Measurements from ENCODE around the gene ZNF12. TPM values are rescaled to one million over a fixed set of nuclear protein-coding genes. Genes with fewer than 3 reads are reported as not detected.

The ZNF12 gene
- total RNA-seq, 2 experiments from 2014 or later, result 22.4 to 23.2 TPM

- ChIA-PET POLR2A (no interaction called here), CTCF (no interaction called here)
- Mint-ChIP-seq H3K4me3 (no peak overlapping the region), H3K27ac (no peak overlapping the region), H3K27me3 (no peaks in the 10 kb centered on the region), H3K4me1 (peaks cover 13% of the 10 kb centered on the region), H3K9me3 (ENCODE audit: low read depth) (no peaks in the 10 kb centered on the region), H3K36me3 (ENCODE audit: low read depth) (peaks cover 57% of the 10 kb centered on the region)
- DNase-seq (no peak), ATAC-seq (no peak)
- intact Hi-C loops (cut with DNase I, micrococcal nuclease), result no loop called here
Measured at GRCh38 chr7:6643915-6644625, 62.7 kb downstream of the ZNF12 start.

GRCh38 chr7:6642861-6643640 is 63.7 kb downstream of the ZNF12 start:
- intact Hi-C loops (cut with DNase I, micrococcal nuclease), result no loop called here
- Mint-ChIP-seq H3K36me3 (ENCODE audit: low read depth) (peaks cover 56% of the 10 kb centered on the region), H3K9me3 (ENCODE audit: low read depth) (no peaks in the 10 kb centered on the region), H3K4me3 (no peak overlapping the region), H3K4me1 (peaks cover 23% of the 10 kb centered on the region), H3K27ac (no peak overlapping the region), H3K27me3 (no peaks in the 10 kb centered on the region)
- ATAC-seq, result no peak
- ChIA-PET CTCF (no interaction called here), POLR2A (no interaction called here)
- DNase-seq, result no peak

GRCh38 chr7:6642239-6642839 is 64.4 kb downstream of the ZNF12 start:
- H3K27ac Mint-ChIP-seq, result no peak overlapping the region
- peaks cover 53% of the 10 kb centered on the region for H3K36me3 Mint-ChIP-seq (ENCODE audit: low read depth)
- intact Hi-C loops (cut with DNase I, micrococcal nuclease), result no loop called here
- no peak overlapping the region for H3K4me3 Mint-ChIP-seq
- no peaks in the 10 kb centered on the region for H3K27me3 Mint-ChIP-seq
- no peak for ATAC-seq
- no peak for DNase-seq
- H3K9me3 Mint-ChIP-seq (ENCODE audit: low read depth), result no peaks in the 10 kb centered on the region
- CTCF ChIA-PET, result no interaction called here
- peaks cover 26% of the 10 kb centered on the region for H3K4me1 Mint-ChIP-seq
- POLR2A ChIA-PET, result no interaction called here

GRCh38 chr7:6641305-6642035 is 65.3 kb downstream of the ZNF12 start:
- H3K27me3 Mint-ChIP-seq, result no peaks in the 10 kb centered on the region
- peaks cover 26% of the 10 kb centered on the region for H3K4me1 Mint-ChIP-seq
- H3K4me3 Mint-ChIP-seq, result no peak overlapping the region
- ATAC-seq (no peak), DNase-seq (no peak)
- ChIA-PET POLR2A (no interaction called here), CTCF (interaction anchor here (0.5 to 0.7 kb wide), 2 partner anchors 18 to 114 kb away, joined by 3 read pairs; no protein-coding TSS in a partner anchor)
- no peak overlapping the region for H3K27ac Mint-ChIP-seq
- H3K36me3 Mint-ChIP-seq (ENCODE audit: low read depth), result peaks cover 47% of the 10 kb centered on the region
- no peaks in the 10 kb centered on the region for H3K9me3 Mint-ChIP-seq (ENCODE audit: low read depth)
- intact Hi-C loops (cut with DNase I, micrococcal nuclease), result no loop called here

GRCh38 chr7:6640246-6640721 is 66.5 kb downstream of the ZNF12 start:
- H3K9me3 Mint-ChIP-seq (ENCODE audit: low read depth), result no peaks in the 10 kb centered on the region
- ChIA-PET CTCF (no interaction called here), POLR2A (no interaction called here)
- H3K27me3 Mint-ChIP-seq, result no peaks in the 10 kb centered on the region
- ATAC-seq (peak; percentile 48), DNase-seq (peak; percentile 68)
- intact Hi-C loops (cut with DNase I, micrococcal nuclease), result no loop called here
- peaks cover 26% of the 10 kb centered on the region for H3K4me1 Mint-ChIP-seq
- H3K27ac Mint-ChIP-seq, result peak overlapping the region; percentile 75
- H3K36me3 Mint-ChIP-seq (ENCODE audit: low read depth), result peaks cover 40% of the 10 kb centered on the region
- no peak overlapping the region for H3K4me3 Mint-ChIP-seq

GRCh38 chr7:6639627-6640026 is 67.1 kb downstream of the ZNF12 start:
- Mint-ChIP-seq H3K27me3 (no peaks in the 10 kb centered on the region), H3K4me3 (no peak overlapping the region), H3K27ac (peak overlapping the region; percentile 75), H3K4me1 (peaks cover 26% of the 10 kb centered on the region), H3K9me3 (ENCODE audit: low read depth) (peaks cover 3% of the 10 kb centered on the region), H3K36me3 (ENCODE audit: low read depth) (peaks cover 40% of the 10 kb centered on the region)
- no peak for DNase-seq
- no peak for ATAC-seq
- intact Hi-C loops (cut with DNase I, micrococcal nuclease), result loop anchor here in 1 of 2 experiments (10.0 kb wide), 1 partner anchor 925 kb away; the partner anchor contains the start of gene MIOS
- CTCF ChIA-PET, result interaction anchor here (0.5 kb wide), 1 partner anchor 16 kb away, joined by 4 read pairs; no protein-coding TSS in a partner anchor
- POLR2A ChIA-PET, result interaction anchor here (0.9 kb wide), 1 partner anchor 95 kb away, joined by 3 read pairs; no protein-coding TSS in a partner anchor

GRCh38 chr7:6639032-6639431 is 67.7 kb downstream of the ZNF12 start:
- Mint-ChIP-seq H3K4me1 (peaks cover 26% of the 10 kb centered on the region), H3K36me3 (ENCODE audit: low read depth) (peaks cover 36% of the 10 kb centered on the region), H3K27me3 (no peaks in the 10 kb centered on the region), H3K27ac (peak overlapping the region; percentile 84), H3K9me3 (ENCODE audit: low read depth) (peaks cover 3% of the 10 kb centered on the region), H3K4me3 (peak overlapping the region; percentile 81)
- CTCF ChIA-PET, result interaction anchor here (1.2 kb wide), 1 partner anchor 21 kb away, joined by 3 read pairs; no protein-coding TSS in a partner anchor
- no peak for DNase-seq
- intact Hi-C loops (cut with DNase I, micrococcal nuclease), result loop anchor here in 1 of 2 experiments (10.0 kb wide), 1 partner anchor 926 kb away; the partner anchor contains the start of gene MIOS
- POLR2A ChIA-PET, result interaction anchor here (0.9 kb wide), 1 partner anchor 94 kb away, joined by 3 read pairs; no protein-coding TSS in a partner anchor
- no peak for ATAC-seq

Other genes starting within 250 kb of the ZNF12 start
- 10 to 100 TPM; 67.2 to 78.7 TPM for gene KDELR2, start 222.8 kb downstream of the ZNF12 start, total RNA-seq
- gene GRID2IP, start 155.5 kb downstream of the ZNF12 start, total RNA-seq, result under 1 TPM; 0.05 to 0.11 TPM
- gene ZDHHC4, start 129.5 kb downstream of the ZNF12 start, total RNA-seq, result 10 to 100 TPM; 30.1 to 34.1 TPM
- 10 to 100 TPM; 27.8 to 31.8 TPM for gene INTS15, start 116.9 kb downstream of the ZNF12 start, total RNA-seq
- gene ZNF853, start 91.3 kb downstream of the ZNF12 start, total RNA-seq, result 1 to 10 TPM; 1.2 to 1.3 TPM
- gene ZNF316, start 69.6 kb downstream of the ZNF12 start, total RNA-seq, result 10 to 100 TPM; 15.7 to 20.8 TPM
- gene RSPH10B2, start 47.2 kb upstream of the ZNF12 start, total RNA-seq, result under 1 TPM in 1 of 2 experiments, not detected in 1; 0.48 TPM
- gene CCZ1B, start 119.3 kb upstream of the ZNF12 start, total RNA-seq, result 10 to 100 TPM; 41.9 to 42.4 TPM

Measured in activated CD4-positive, alpha-beta T cell treated with anti-CD3 and anti-CD28 coated beads for 36 hours (primary cell).